ENCODE data around the gene PACRG.
A peak's percentile ranks its signal among the peaks of the same experiment; 100 is the strongest.

PACRG gene

GRCh38 chr6:162710936-162711335 lies 16.8 kb upstream of the PACRG start:
- no peak for DNase-seq (ENCODE audit: low spot score)

DNA sequence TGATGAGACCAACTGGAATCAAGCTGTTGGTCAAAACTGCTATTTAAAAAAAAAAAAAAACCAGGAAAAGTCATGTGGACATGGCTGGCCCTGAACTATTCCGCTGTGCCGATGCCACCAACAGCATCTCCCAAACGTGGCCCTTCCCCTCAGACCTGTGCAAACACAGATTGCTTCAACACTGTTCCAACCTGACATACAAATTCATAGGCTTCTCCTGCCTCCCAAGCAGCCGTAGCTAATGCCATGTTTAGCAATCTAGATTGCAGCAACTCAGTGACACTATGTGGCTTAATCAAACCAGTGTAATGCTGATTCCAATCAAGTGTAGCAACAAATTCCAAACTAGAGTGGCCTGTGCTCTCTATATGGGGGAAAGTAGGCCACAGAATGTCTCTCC lies 16.4 kb upstream of the PACRG start:
- DNase-seq (ENCODE audit: low spot score), result no peak

- DNase-seq (ENCODE audit: low spot score), result no peak
These were observed 15.1 kb upstream of the PACRG start for GRCh38 chr6:162712694-162713093.

GRCh38 chr6:162713974-162714780 lies 13.6 kb upstream of the PACRG start:
- DNase-seq (ENCODE audit: low spot score), result no peak

DNA sequence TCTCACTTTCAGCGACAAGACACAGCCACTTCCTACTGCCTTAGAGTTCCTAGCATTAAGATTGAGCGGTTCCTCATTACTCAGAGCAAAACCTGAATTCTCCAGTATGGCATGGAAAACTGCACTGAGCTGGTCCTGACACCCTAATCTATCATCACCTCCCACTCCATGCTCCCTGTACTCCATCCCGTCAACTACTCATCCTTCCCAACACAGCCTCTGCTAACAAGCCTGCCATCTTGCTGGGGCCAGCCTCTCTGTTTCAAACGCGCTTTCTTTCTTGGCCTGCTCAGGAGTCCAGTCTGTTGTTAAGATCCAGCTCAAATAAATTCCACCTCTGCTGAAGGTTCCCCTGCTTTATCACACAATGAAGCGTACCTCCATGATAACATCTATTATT lies 12.2 kb upstream of the PACRG start:
- no peak for DNase-seq (ENCODE audit: low spot score)

- DNase-seq (ENCODE audit: low spot score), result no peak
These were observed 8.2 kb upstream of the PACRG start for GRCh38 chr6:162719528-162719927.

GRCh38 chr6:162721404-162721687 lies 6.4 kb upstream of the PACRG start:
- DNase-seq (ENCODE audit: low spot score), result no peak

DNA sequence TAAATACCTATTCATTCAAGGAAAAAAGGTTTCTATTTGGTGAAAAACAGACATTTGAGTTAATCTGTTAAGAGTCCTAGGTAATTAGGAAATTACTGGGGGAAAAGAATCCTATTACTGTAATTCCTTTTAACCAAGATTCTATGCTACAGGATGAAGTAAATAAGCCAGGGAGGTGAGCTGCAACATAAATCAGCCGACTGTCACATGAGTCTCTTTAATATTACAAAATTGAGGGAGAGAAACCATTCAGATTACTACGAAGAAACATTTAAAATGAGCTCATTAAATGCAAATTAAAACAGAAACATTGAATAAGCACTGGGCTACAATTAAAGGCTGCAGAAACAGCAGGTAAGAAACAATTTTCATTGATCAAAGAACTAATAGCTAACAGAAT lies 5.5 kb upstream of the PACRG start:
- no peak for DNase-seq (ENCODE audit: low spot score)

DNA sequence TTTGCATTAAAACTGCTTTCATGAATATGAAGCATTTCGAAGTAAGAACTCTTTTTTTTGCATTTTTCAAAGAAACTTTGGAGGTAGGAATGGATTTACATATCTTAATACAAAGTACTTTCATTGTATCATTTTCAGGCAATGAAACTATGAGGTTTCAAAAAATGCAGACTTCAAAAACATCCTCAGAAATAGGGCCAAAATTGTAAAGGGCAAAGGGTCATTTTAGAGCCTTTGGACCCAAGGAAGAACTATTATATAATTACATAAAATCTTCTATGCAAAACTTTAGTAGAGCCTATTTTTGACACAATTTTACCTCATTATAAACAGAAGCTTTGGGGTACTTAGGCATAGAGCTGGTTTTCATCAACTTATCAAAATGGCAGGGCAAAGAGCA lies 5.1 kb upstream of the PACRG start:
- DNase-seq (ENCODE audit: low spot score), result no peak

DNA sequence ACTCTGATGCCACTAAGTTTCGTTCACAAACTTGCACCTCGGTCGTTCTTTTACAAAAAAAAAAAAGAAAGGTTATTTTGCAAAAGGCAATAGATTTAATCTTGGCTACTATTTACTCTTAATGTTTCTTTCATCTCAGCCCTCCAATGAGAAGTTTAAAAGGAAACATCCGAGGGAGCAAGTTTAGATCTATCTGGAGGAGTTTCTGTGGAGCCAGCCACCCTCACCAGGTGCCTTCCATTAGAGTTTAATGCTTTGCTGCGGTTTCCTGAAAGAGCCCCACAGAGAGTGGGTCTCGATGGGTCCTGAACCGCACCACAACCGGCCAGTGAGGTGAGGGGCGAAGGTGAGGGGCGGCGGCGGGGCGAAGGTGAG lies 840 bp upstream of the PACRG start:
- DNase-seq (ENCODE audit: low spot score), result peak; percentile 3

GRCh38 chr6:162728197-162728596 lies 423 bp downstream of the PACRG start:
- DNase-seq (ENCODE audit: low spot score), result no peak

DNA sequence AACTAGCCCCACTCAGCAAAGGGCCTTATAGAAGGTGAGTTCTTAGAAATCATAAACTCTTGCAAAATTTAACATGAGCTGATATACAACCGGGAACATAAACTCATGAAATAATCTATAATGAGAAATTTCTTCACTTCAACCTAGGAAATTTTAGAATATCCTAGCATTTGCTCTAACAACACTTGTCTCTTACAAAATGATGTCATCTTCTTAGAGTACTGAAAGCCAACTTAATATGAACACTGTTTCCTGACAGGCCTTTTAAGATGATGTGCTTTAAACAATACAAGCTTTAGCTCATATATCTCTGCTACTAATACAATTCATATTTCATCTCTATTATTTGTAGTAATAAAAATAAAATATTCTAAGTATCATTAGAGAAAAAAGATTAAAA lies 932 bp downstream of the PACRG start:
- no peak for DNase-seq (ENCODE audit: low spot score)

DNA sequence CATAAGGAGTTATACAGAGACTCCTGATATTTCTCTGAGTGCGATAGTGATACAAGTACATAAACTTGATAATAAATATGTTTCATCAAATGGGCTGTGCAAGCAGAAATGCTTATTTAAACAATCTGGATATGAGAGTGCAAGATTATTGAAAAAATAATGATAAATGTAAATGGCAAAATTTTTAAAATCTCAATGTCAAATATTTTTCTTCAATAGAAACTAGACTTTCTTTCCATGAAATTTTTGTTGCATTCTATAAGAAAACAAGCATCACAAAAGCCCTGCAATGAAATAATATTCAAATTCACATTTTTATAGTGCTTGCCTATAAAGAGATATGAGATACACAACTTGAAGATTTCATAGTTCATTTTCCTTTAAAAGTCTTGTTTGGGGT lies 2.7 kb downstream of the PACRG start:
- DNase-seq (ENCODE audit: low spot score), result no peak

- no peak for DNase-seq (ENCODE audit: low spot score)
These were observed 5.7 kb downstream of the PACRG start for GRCh38 chr6:162733489-162733888.

DNA sequence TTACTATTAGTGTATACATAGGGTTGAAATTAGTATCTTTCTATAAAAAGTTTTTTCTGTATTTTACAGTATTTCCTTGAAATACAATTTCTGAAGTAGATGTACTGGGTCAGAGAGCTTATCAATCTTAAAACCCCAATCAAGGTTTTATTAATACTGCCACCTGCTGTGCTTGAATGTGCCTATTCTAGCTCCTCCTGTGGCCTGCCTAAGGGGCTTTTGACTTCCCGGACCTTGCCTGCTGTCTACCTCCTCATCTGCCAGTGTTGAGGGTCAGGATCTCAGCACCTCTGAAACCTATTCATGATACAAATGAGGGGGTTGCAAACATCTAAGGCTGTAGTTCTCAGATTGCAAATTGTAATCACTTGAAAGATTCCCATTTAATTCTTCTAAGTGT lies 9.2 kb downstream of the PACRG start:
- no peak for DNase-seq (ENCODE audit: low spot score)

- DNase-seq (ENCODE audit: low spot score), result no peak
These were observed 23.0 kb downstream of the PACRG start for GRCh38 chr6:162750776-162751175.

GRCh38 chr6:162751211-162751859 lies 23.6 kb downstream of the PACRG start:
- DNase-seq (ENCODE audit: low spot score), result no peak

GRCh38 chr6:162753775-162754174 lies 26.0 kb downstream of the PACRG start:
- no peak for DNase-seq (ENCODE audit: low spot score)

GRCh38 chr6:162770136-162770535 lies 42.4 kb downstream of the PACRG start:
- no peak for DNase-seq (ENCODE audit: low spot score)

- no peak for DNase-seq (ENCODE audit: low spot score)
These were observed 43.2 kb downstream of the PACRG start for GRCh38 chr6:162770955-162771354.

DNA sequence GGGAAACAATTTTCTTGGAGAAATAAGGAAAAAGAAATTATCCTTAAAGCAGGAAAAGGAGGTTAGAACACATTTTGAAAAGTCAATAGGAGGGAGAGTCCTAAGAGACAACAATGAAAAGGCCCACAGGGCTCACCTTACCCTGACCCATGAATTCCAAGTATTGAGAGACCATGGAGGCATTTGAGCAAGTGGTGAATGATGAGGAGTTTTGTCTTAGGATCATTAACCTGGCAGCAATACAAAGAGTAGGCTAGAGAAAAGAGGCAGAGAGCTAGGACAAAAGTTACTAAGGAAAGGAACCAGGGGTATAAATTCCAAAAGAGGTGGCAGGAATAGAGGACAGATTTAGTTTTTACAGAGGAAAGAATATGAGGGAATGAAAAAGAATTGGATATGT lies 44.7 kb downstream of the PACRG start:
- DNase-seq (ENCODE audit: low spot score), result no peak

- DNase-seq (ENCODE audit: low spot score), result no peak
These were observed 46.2 kb downstream of the PACRG start for GRCh38 chr6:162773996-162774395.

DNA sequence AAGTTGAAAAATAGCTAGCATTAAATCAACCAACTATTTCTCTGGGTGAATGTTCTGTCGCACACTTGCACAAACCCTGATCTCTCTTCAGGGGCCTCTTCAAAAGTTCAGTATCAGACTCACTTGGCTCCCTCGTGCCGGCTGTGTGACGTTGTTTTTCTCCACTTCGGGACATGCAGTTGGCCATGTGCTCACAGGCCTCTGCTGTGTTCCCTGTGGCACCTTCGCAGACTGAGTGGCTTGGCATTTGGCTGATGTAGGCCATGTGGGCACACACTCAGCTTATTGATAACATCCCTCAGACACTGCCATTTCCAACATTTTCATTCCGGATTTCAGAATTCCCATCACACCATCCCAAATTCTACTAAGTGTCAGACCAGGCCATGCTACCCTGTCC lies 49.3 kb downstream of the PACRG start:
- DNase-seq (ENCODE audit: low spot score), result no peak

GRCh38 chr6:162778603-162779002 lies 50.8 kb downstream of the PACRG start:
- no peak for DNase-seq (ENCODE audit: low spot score)

Data from SW480 (cell line).